OCI-M2 (cell line): ENCODE results near the gene P3H2.
"Not testable (repeated sequence)": the region's sequence is repeated elsewhere in the genome, so short reads cannot be mapped to it uniquely, and the experiment has no call there.

Source experiments
- DNase-seq: peaks from one replicate; lab custom pipeline; 2025; ENCODE audit not compliant: unreplicated experiment; lab: John Stamatoyannopoulos, UW

P3H2 gene

GRCh38 chr3:189990826-189991225, 129.9 kb downstream of the P3H2 start:
- DNase-seq, result no peak

DNA sequence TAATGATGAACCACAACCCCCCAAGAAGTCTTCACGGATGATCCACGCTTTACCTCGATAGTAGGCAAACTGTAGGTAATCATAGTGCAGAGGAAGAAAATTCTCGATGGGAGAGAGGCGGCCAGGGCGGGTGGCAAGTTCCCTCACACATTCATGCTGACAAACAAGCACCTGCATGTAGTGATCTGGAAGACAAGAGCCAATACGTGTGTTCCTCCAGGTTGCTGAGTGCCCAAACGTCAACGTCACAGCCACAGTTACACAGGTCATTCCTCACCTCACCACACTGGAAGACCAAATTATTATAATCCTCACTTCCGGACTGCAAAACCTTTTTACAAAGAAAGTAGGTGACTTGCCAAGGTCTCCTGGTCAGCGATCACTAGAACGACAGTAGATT, 131.8 kb downstream of the P3H2 start:
- no peak for DNase-seq

DNA sequence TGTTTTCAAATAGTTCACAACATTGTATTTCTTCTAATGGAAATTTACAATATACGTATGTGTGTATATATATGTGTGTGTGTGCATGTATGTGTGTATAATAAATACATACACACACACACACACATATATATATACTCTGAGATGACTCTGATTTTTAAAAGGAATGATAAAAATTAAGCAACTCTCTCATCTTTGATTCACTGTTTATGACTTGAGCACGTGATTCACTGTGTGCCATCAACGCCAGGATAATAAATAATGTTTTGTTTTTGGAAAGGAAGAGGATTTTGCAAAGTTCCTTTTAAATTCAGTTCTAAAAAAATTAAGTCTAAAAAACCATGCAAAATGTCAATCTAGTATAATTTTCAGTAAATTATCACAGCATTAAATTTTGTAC, 132.4 kb downstream of the P3H2 start:
- no peak for DNase-seq

DNA sequence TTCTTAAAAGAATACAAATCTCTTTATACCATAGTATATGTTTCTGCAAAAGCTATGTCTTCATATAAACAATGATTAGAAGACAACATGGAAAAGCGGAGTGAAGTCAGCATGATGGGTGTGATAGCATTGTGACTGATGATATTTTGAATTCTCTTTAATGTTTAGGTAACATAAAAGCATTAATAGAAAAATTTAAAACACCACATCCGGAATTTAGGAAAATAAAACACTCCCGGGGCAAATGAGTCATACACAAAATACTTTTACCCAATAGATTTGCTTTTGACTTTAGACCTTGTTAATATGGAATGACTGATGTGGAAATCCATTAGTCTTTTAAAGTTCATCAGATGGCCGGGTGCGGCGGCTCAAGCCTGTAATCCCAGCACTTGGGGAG, 134.7 kb downstream of the P3H2 start:
- DNase-seq, result no peak

DNA sequence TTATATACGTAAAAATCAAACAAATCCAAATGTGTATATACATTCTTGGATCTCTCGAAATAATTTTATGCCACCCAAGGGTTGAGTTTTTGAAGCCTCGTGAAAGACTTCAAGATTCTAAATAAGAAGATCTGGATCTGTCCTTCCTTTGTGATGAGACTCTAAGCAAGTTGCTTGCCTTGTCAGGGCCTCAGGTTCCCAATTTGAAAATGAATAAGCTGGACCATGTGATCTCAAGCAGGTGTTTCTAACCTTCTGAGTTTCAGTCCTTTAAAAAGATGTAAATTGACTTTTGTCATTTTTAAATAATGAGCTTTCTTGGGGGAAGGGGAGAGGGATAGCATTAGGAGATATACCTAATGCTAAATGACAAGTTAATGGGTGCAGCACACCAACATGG, 137.1 kb downstream of the P3H2 start:
- DNase-seq, result no peak

DNA sequence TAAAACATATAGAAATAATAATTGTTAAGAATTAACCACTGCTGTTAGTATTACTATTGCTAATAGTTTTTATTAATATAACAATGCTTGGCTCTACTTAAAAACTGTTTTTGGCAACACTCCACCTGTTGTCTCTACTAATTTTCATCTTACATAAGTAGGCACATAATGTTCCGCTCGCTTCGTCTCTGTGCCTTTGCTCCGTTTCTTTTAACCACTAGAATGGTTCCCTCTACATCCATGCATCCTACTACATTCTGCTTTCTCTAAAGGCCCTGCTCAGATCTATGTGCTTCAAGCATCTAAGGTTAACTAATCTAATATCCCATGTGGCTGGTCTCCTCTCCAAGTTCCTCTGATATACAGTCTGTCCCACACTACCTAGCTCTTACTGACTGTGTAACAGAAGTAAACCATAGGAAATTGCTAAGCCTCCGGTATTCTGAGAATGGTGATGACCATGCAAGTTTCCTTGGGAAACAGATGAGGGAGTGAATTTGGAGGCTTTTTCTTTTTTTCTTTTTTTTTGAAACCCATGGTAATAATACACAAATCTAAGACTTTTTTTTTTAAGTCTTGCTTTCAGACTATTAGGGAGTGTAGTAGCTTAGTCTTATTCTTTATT, 138.3 kb downstream of the P3H2 start:
- DNase-seq, result no peak

GRCh38 chr3:189981668-189982067, 139.0 kb downstream of the P3H2 start:
- no peak for DNase-seq

DNA sequence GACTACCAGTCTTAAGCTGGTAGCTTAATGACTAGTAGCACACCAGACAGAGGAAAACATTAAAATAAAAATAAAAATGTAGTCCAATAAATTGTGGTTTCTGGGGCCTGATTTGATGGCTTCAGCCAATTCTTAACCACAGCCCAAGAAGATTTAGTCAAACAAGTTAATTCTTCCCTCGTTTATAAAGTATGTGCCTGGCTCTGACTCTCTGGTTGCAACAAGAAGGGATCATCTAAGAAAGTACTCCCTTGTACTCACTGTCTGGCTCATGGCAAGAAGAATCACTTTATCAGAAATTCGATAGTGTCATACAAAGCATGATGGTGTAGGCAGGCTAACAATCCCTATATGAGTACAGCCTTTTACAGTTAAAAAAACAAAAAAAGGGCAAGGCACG, 141.9 kb downstream of the P3H2 start:
- DNase-seq, result no peak

DNA sequence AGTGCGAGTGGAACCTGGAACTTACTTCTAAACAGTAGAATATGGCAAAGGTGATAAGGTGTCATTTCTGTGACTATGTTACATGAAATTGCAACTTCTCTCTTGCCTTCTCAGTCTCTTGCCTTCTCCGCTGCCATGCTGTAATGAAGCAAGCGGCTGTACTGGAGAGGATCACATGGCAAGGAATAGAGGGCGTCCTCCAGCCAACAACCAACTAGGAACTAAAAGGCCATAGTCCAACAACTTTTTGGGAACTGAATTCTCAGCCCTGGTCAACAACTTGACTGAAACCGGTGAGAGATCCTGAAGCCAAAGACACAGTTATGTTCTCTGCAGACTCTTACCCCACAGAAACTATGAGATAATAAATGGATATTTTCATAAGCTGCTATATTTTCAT, 143.5 kb downstream of the P3H2 start:
- no peak for DNase-seq

GRCh38 chr3:189975391-189975990, 145.2 kb downstream of the P3H2 start:
- no peak for DNase-seq

DNA sequence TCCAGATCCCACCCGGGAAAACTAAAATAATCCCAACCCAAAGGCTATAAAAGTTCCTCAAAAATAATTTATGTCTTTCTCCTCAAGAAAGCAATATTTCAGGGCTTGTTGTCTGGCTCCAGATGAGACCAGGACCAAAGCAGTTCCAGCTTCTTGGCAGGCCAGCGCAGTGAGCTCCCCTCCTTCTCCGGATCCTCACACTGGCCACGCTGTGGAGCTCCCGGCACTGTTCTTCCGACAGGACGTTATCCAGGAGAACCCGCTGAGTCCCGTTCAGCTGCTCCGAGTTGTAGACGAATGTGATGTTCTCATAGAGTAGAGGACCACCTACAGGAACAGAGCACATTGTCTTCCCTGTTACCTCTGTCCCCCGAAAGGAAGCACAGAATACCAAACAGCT, 146.3 kb downstream of the P3H2 start:
- no peak for DNase-seq

- peak; percentile 4 for DNase-seq
Observed at GRCh38 chr3:189967254-189967865, 153.3 kb downstream of the P3H2 start.

- DNase-seq, result no peak
Observed at GRCh38 chr3:189966843-189967242, 153.9 kb downstream of the P3H2 start.

DNA sequence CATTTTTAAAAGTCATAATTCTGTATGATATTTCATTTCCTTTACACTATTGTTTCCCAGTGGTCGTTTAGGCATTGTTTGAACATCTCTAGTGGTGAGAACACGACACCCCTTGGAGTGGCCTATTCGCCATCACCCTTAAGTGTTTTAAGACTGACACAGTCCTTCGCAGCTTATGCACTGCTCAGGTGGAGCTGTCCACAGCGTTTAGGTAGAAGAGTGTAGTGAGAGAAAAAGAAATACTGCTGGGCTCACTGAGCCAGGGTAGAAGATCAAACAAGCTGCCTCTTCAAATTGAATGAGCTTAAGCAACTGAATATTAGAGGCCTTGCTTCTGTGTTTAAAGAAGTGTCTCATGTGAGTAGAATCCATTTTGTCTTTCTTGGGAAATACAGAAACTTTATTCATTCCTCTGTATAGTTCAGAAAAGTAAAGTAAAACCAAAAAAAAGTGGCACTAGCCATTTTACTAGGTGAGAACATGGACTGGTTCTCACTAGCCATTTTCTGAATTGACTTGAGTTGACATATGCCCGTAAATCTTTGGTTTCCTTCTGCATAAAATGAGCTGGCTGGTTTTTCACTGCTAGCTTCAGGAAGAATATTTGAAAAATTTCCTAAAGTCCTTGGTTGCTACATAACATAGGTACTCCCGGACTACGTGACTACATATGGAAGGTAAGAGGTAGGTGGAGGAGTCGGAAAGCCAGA, 155.9 kb downstream of the P3H2 start:
- DNase-seq, result no peak

DNA sequence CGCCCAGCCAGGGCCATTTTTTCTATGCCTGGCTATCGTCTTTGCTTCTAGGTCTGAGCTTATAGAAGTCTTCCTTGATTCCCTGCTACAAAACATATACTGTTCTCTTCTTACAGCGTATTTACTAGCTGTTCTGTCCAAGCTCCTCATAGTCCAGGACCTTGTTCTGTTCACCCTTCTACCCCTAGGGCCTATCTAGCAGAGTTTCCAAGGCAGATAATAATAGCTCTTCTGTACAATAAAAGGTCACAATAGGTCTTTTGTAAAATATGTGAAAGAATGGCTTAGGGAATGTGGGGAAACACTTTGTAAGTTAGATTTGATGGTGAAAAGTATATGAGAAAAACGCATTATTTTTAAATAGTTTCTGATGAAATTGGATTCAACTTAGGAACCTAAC, 158.2 kb downstream of the P3H2 start:
- DNase-seq, result no peak

DNA sequence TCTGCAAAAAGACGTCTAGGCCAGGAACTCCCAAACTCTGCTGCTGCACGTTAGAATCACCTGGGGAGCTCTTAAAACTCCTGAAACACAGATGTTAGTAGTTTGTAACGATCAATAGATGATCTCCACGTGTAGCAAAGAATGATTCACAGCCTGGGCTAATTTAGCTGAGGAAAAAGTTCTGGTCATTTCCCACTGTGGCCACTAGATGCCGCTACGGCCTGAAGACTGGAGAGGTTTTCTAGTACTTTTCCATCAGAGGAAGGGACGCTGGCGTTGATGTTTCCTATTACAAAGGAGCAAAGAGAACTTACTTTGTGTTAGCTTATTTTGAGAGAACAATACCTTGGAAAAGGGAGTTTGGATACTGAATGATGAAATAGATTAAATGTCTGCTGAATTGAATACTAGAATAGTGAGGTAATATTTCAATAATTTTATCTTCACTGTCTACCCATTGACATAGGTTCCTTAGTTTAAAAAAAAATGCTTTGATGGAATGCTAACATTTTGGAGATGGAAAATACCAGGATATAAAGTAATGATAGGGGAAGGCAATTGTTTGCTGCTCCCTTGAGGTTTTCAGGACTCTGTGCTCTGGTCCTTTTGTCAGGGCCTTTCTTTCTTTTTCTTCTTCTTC, 159.1 kb downstream of the P3H2 start:
- peak; percentile 43 for DNase-seq

GRCh38 chr3:189961086-189961485, 159.6 kb downstream of the P3H2 start:
- DNase-seq, result not testable (repeated sequence)

DNA sequence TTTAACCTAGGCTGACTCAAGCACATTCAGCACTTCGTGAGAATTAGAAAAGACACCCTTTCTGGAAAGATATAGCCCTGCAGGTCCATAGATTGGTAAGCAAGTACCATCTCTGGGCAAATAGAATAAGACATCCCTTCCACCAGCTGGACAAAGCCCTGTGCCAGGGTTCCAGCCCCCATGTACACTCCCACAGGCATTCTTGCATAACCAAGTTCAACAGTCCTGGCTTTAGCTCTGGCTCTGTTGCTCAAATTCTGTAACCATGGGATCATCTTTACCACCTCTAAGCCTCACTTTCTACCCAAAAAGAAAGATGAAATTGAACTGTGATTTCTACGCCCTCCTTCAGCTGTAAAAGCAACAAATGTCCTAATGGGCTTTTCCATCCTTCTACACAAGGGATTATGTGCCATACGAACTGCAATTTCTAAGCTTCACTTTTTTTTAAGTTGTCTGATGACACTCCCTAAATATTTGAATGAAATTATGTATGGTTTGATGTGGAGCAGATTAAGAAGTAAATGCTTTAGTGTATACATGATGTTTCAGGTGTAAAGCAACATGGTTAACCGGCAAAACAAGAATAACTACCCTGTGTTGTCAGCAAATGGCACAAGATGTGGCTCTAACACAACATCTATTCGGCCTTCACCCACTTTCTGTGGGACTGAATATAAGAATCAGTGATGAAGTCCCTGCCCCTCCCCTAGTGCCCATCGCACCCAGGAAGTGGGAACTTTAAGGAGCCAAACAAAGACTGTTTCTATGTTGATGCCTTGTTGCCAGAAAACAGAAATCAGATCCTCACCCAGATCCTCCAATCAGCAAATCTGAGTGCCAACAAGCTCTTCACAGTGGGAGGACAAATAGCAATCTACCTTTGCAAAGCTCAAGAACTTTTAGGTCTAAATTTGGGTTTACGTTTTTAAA, 165.7 kb downstream of the P3H2 start:
- DNase-seq, result no peak

DNA sequence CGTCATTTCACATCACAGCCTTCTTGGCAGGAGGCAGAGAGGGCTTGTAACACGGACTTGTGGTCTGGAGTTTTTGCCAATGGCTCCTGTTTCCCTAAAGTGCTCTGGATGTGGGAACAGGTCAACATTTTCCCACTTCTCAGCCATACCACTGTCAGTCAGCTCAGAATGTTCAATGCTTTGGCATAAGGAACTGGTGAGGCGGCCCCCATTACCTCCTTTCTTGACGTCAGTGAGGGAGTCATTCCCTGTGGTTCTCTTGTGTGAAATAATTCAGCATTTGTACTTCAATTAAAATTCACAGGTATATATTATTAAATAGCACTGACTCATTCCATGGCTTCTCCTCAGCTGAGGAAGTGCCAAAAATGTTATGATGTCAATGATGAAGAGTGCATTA, 167.1 kb downstream of the P3H2 start:
- no peak for DNase-seq

- no peak for DNase-seq
Observed at GRCh38 chr3:189952272-189952671, 168.4 kb downstream of the P3H2 start.

DNA sequence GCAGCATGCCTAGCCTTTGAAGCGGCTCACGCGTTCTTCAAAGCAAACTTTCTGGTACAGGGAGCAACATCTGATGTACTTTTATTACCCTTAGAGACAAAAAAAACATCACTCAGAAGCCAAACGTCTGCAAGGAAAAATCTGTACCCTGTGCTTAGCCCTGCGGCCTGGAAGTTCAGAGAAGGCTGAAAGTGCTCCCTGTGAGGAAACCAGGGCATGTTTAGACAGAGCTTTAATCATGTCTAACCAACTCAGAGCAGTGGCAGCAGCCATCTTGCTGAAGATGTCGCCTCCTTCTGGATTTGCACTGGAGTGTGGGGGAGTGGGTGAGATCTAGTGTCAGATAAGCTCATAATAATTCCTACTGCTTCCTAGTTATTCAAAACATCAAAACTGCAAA, 170.4 kb downstream of the P3H2 start:
- no peak for DNase-seq
